Karpas-422 (cell line): ENCODE measurements around the gene PREX1. TPM values are rescaled to one million over a fixed set of nuclear protein-coding genes. Genes with fewer than 3 reads are reported as not detected.

Source experiments
- DNase-seq: peaks from one replicate; pipeline ENCODE4 v3.0.0-alpha.2; 2015
- H2AFZ ChIP-seq: fragments of 200-600 bp; sonication (generic); 2 replicates; pipeline ENCODE4 v1.6.1; 2014; ENCODE audit warnings: antibody characterized with exemption, low read length, mixed read lengths
- H3K27ac ChIP-seq: fragments of 200-600 bp; sonication (generic); 2 replicates; pipeline ENCODE4 v1.5.1; 2014; ENCODE audit warnings: mild to moderate bottlenecking, low read length, moderate library complexity
- H3K27me3 ChIP-seq: fragments of 200-600 bp; sonication (generic); 2 replicates; pipeline ENCODE4 v1.6.1; 2014; ENCODE audit warnings: low read length, mixed read lengths
- H3K36me3 ChIP-seq: fragments of 200-600 bp; sonication (generic); 2 replicates; pipeline ENCODE4 v1.6.1; 2014; ENCODE audit warnings: low read length, mixed read lengths; ENCODE audit not compliant: insufficient read depth
- H3K4me1 ChIP-seq: fragments of 200-600 bp; sonication (generic); 2 replicates; pipeline ENCODE4 v1.6.1; 2014; ENCODE audit warnings: mild to moderate bottlenecking, low read length, mixed read lengths
- H3K4me2 ChIP-seq: fragments of 200-600 bp; sonication (generic); 2 replicates; pipeline ENCODE4 v1.6.1; 2014; ENCODE audit warnings: low read length, low read depth, mild to moderate bottlenecking; ENCODE audit not compliant: poor library complexity, severe bottlenecking
- H3K4me3 ChIP-seq: fragments of 200-600 bp; sonication (generic); 2 replicates; pipeline ENCODE4 v1.5.1; 2014; ENCODE audit warnings: mild to moderate bottlenecking, antibody characterized with exemption, low read length, mixed read lengths
- H3K79me2 ChIP-seq: fragments of 200-600 bp; sonication (generic); 2 replicates; pipeline ENCODE4 v1.6.1; 2014; ENCODE audit warnings: mild to moderate bottlenecking, low read length, mixed read lengths
- H3K9ac ChIP-seq: fragments of 200-600 bp; sonication (generic); 2 replicates; pipeline ENCODE4 v1.6.0; 2014; ENCODE audit warnings: low read length
- H3K9me2 ChIP-seq: fragments of 200-600 bp; sonication (generic), shearing (Covaris generic); replicated peaks from 2 replicates; pipeline ENCODE4 v1.6.0; 2014; ENCODE audit warnings: mild to moderate bottlenecking, low read length, moderate library complexity; ENCODE audit not compliant: insufficient read depth
- H3K9me3 ChIP-seq: fragments of 300-700, 200-600 bp; sonication (generic); 2 replicates; pipeline ENCODE4 v1.6.1; 2014; ENCODE audit warnings: low read length, mixed read lengths
- H4K20me1 ChIP-seq: fragments of 200-600 bp; sonication (generic); 2 replicates; pipeline ENCODE4 v1.6.1; 2014; ENCODE audit warnings: mild to moderate bottlenecking, antibody characterized with exemption, low read length, low read depth; ENCODE audit not compliant: insufficient read depth
- total RNA-seq: library from RNA; depleted of rRNA; stranded (reverse); fragments of >200 nt; shearing (Covaris generic); gene quantifications from 2 replicates; pipeline ENCODE4 v1.2.3, GENCODE V29; 2014; ENCODE audit warnings: low replicate concordance

PREX1 gene
- total RNA-seq, 1 experiment from 2014 or later: not detected

GRCh38 chr20:48819821-48820648, 7.8 kb downstream of the PREX1 start:
- Histone ChIP-seq H3K9me3 (no peaks in the 10 kb centered on the region), H4K20me1 (peaks cover 12% of the 10 kb centered on the region; the same call in 1 of the 2 replicates), H3K27me3 (no peaks in the 10 kb centered on the region), H3K4me1 (no peaks in the 10 kb centered on the region), H3K79me2 (no peaks in the 10 kb centered on the region), H2AFZ (no peak overlapping the region), H3K36me3 (no peaks in the 10 kb centered on the region), H3K4me2 (no peak overlapping the region), H3K27ac (no peak overlapping the region), H3K9ac (no peak overlapping the region), H3K4me3 (no peak overlapping the region), H3K9me2 (no peaks in the 10 kb centered on the region)
- DNase-seq: no peak

GRCh38 chr20:48819089-48819488, 8.7 kb downstream of the PREX1 start:
- H4K20me1 ChIP-seq: peaks cover 5% of the 10 kb centered on the region; the same call in 1 of the 2 replicates
- H3K36me3 ChIP-seq: no peaks in the 10 kb centered on the region
- no peaks in the 10 kb centered on the region for H3K4me1 ChIP-seq
- H3K79me2 ChIP-seq: no peaks in the 10 kb centered on the region
- H3K27ac ChIP-seq: no peak overlapping the region
- H3K27me3 ChIP-seq: no peaks in the 10 kb centered on the region
- H3K4me3 ChIP-seq: no peak overlapping the region
- H3K4me2 ChIP-seq: no peak overlapping the region
- H3K9ac ChIP-seq: no peak overlapping the region
- no peak for DNase-seq
- no peaks in the 10 kb centered on the region for H3K9me3 ChIP-seq
- no peak overlapping the region for H2AFZ ChIP-seq
- H3K9me2 ChIP-seq: no peaks in the 10 kb centered on the region

GRCh38 chr20:48818481-48818987, 9.3 kb downstream of the PREX1 start:
- H4K20me1 ChIP-seq: peaks cover 5% of the 10 kb centered on the region; the same call in 1 of the 2 replicates
- no peak overlapping the region for H3K4me2 ChIP-seq
- no peaks in the 10 kb centered on the region for H3K4me1 ChIP-seq
- no peak overlapping the region for H3K4me3 ChIP-seq
- no peaks in the 10 kb centered on the region for H3K9me2 ChIP-seq
- no peaks in the 10 kb centered on the region for H3K9me3 ChIP-seq
- H3K79me2 ChIP-seq: no peaks in the 10 kb centered on the region
- H3K36me3 ChIP-seq: no peaks in the 10 kb centered on the region
- no peaks in the 10 kb centered on the region for H3K27me3 ChIP-seq
- no peak overlapping the region for H3K9ac ChIP-seq
- H3K27ac ChIP-seq: no peak overlapping the region
- no peak for DNase-seq
- no peak overlapping the region for H2AFZ ChIP-seq

GRCh38 chr20:48818031-48818370, 9.8 kb downstream of the PREX1 start:
- H3K9ac ChIP-seq: no peak overlapping the region
- H3K9me3 ChIP-seq: no peaks in the 10 kb centered on the region
- H3K4me1 ChIP-seq: no peaks in the 10 kb centered on the region
- H3K27me3 ChIP-seq: no peaks in the 10 kb centered on the region
- H2AFZ ChIP-seq: no peak overlapping the region
- H3K36me3 ChIP-seq: no peaks in the 10 kb centered on the region
- H4K20me1 ChIP-seq: peaks cover 5% of the 10 kb centered on the region; the same call in 1 of the 2 replicates
- H3K27ac ChIP-seq: no peak overlapping the region
- no peak for DNase-seq
- H3K79me2 ChIP-seq: no peaks in the 10 kb centered on the region
- H3K4me2 ChIP-seq: no peak overlapping the region
- H3K9me2 ChIP-seq: no peaks in the 10 kb centered on the region
- no peak overlapping the region for H3K4me3 ChIP-seq

- Histone ChIP-seq H3K27ac (no peak overlapping the region), H4K20me1 (peaks cover 5% of the 10 kb centered on the region; the same call in 1 of the 2 replicates), H2AFZ (no peak overlapping the region), H3K4me1 (no peaks in the 10 kb centered on the region), H3K9ac (no peak overlapping the region), H3K9me3 (no peaks in the 10 kb centered on the region), H3K27me3 (no peaks in the 10 kb centered on the region), H3K79me2 (no peaks in the 10 kb centered on the region), H3K36me3 (no peaks in the 10 kb centered on the region), H3K4me3 (no peak overlapping the region), H3K9me2 (no peaks in the 10 kb centered on the region), H3K4me2 (no peak overlapping the region)
- DNase-seq: no peak
Observed at GRCh38 chr20:48817367-48818030, 10.3 kb downstream of the PREX1 start.

GRCh38 chr20:48816282-48817205, 11.3 kb downstream of the PREX1 start:
- H3K4me1 ChIP-seq: no peaks in the 10 kb centered on the region
- no peak overlapping the region for H2AFZ ChIP-seq
- no peaks in the 10 kb centered on the region for H4K20me1 ChIP-seq
- no peak overlapping the region for H3K27ac ChIP-seq
- H3K4me2 ChIP-seq: no peak overlapping the region
- DNase-seq: no peak
- H3K9ac ChIP-seq: no peak overlapping the region
- no peaks in the 10 kb centered on the region for H3K27me3 ChIP-seq
- no peak overlapping the region for H3K4me3 ChIP-seq
- no peaks in the 10 kb centered on the region for H3K36me3 ChIP-seq
- H3K9me3 ChIP-seq: no peaks in the 10 kb centered on the region
- H3K9me2 ChIP-seq: no peaks in the 10 kb centered on the region
- no peaks in the 10 kb centered on the region for H3K79me2 ChIP-seq

DNA sequence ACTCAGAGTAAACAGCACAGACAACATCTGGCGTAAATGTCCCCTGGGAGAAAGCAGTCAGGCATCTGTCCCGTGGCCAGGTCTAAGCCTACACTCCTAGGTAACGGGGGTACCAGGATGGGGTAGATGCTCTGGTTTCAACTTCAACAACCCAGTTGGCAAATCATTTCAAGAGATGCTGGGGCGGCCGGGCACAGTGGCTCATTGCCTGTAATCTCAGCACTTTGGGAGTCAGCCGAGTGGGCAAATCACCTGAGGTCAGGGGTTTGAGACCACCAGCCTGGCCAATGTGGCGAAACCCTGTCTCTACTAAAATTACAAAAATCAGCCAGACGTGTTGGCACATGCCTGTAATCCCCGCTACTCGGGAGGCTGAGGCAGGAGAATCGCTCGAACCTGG, 12.3 kb downstream of the PREX1 start:
- Histone ChIP-seq H4K20me1 (no peaks in the 10 kb centered on the region), H3K36me3 (no peaks in the 10 kb centered on the region), H3K9me3 (no peaks in the 10 kb centered on the region), H2AFZ (no peak overlapping the region), H3K4me2 (no peak overlapping the region), H3K27ac (no peak overlapping the region), H3K27me3 (no peaks in the 10 kb centered on the region), H3K4me1 (no peaks in the 10 kb centered on the region), H3K4me3 (no peak overlapping the region), H3K9me2 (no peaks in the 10 kb centered on the region), H3K9ac (no peak overlapping the region), H3K79me2 (no peaks in the 10 kb centered on the region)
- no peak for DNase-seq

GRCh38 chr20:48814633-48815032, 13.2 kb downstream of the PREX1 start:
- H3K9me2 ChIP-seq: no peaks in the 10 kb centered on the region

More at GRCh38 chr20:48814633-48815032, 13.2 kb downstream of the PREX1 start:
- Histone ChIP-seq H3K27me3 (no peaks in the 10 kb centered on the region), H3K9me3 (no peaks in the 10 kb centered on the region), H3K36me3 (no peaks in the 10 kb centered on the region), H4K20me1 (no peaks in the 10 kb centered on the region), H3K79me2 (no peaks in the 10 kb centered on the region), H3K4me1 (no peaks in the 10 kb centered on the region), H3K4me3 (no peak overlapping the region), H3K9ac (no peak overlapping the region), H3K4me2 (no peak overlapping the region), H2AFZ (no peak overlapping the region), H3K27ac (no peak overlapping the region)
- DNase-seq: no peak
